ENCODE measurements around the gene WDR82.
A peak's percentile ranks its signal among the peaks of the same experiment; 100 is the strongest.

WDR82 gene

GRCh38 chr3:52278510-52279069, at the start of gene WDR82:
Gene WDR82, minus strand, starts transcription at chr3:52278649. Its CDS starts 288 bp downstream, at chr3:52278361.
- peak; percentile 97 for DNase-seq (ENCODE audit: low read depth in 1 of 2, low spot score in 1 of 2)

GRCh38 chr3:52327486-52328290, 49.2 kb upstream of the WDR82 start:
- no peak for DNase-seq (ENCODE audit: low read depth in 1 of 2, low spot score in 1 of 2)

GRCh38 chr3:52326976-52327375, 48.5 kb upstream of the WDR82 start:
- no peak for DNase-seq (ENCODE audit: low read depth in 1 of 2, low spot score in 1 of 2)

- DNase-seq (ENCODE audit: low read depth in 1 of 2, low spot score in 1 of 2) = no peak
These were observed 47.2 kb upstream of the WDR82 start for GRCh38 chr3:52325686-52326085.

- DNase-seq (ENCODE audit: low read depth in 1 of 2, low spot score in 1 of 2) = no peak
These were observed 46.2 kb upstream of the WDR82 start for GRCh38 chr3:52324676-52325075.

- DNase-seq (ENCODE audit: low read depth in 1 of 2, low spot score in 1 of 2) = no peak
These were observed 45.3 kb upstream of the WDR82 start for GRCh38 chr3:52323526-52324295.

GRCh38 chr3:52322466-52322865, 44.0 kb upstream of the WDR82 start:
- DNase-seq (ENCODE audit: low read depth in 1 of 2, low spot score in 1 of 2) = no peak

GRCh38 chr3:52321481-52321880, 43.0 kb upstream of the WDR82 start:
- DNase-seq (ENCODE audit: low read depth in 1 of 2, low spot score in 1 of 2) = no peak

GRCh38 chr3:52319921-52320595, 41.6 kb upstream of the WDR82 start:
- DNase-seq (ENCODE audit: low read depth in 1 of 2, low spot score in 1 of 2) = no peak

GRCh38 chr3:52318186-52318816, 39.9 kb upstream of the WDR82 start:
- DNase-seq (ENCODE audit: low read depth in 1 of 2, low spot score in 1 of 2) = no peak

GRCh38 chr3:52317208-52318000, 39.0 kb upstream of the WDR82 start:
- peak; percentile 46 to 49 for DNase-seq (ENCODE audit: low read depth in 1 of 2, low spot score in 1 of 2)

GRCh38 chr3:52315977-52316764, 37.7 kb upstream of the WDR82 start, which contains the start of gene DNAH1:
Gene DNAH1, plus strand, starts transcription at chr3:52316319. Its CDS starts 6,124 bp downstream, at chr3:52322443.
- no peak for DNase-seq (ENCODE audit: low read depth in 1 of 2, low spot score in 1 of 2)

GRCh38 chr3:52315006-52315405, 36.6 kb upstream of the WDR82 start:
- no peak for DNase-seq (ENCODE audit: low read depth in 1 of 2, low spot score in 1 of 2)

GRCh38 chr3:52314489-52314888, 36.0 kb upstream of the WDR82 start:
- DNase-seq (ENCODE audit: low read depth in 1 of 2, low spot score in 1 of 2) = no peak

- no peak for DNase-seq (ENCODE audit: low read depth in 1 of 2, low spot score in 1 of 2)
These were observed 35.3 kb upstream of the WDR82 start for GRCh38 chr3:52313774-52314188.

- no peak for DNase-seq (ENCODE audit: low read depth in 1 of 2, low spot score in 1 of 2)
These were observed 34.8 kb upstream of the WDR82 start for GRCh38 chr3:52313188-52313773.

GRCh38 chr3:52311576-52312119, 33.2 kb upstream of the WDR82 start:
- DNase-seq (ENCODE audit: low read depth in 1 of 2, low spot score in 1 of 2) = no peak

GRCh38 chr3:52310861-52311575, 32.6 kb upstream of the WDR82 start:
- peak in 1 of 2 donors; percentile 23 for DNase-seq (ENCODE audit: low read depth in 1 of 2, low spot score in 1 of 2)

All from activated T-helper 1 cell treated with anti-CD3 and anti-CD28 coated beads, Interleukin-2, amount 50 U/mL, for 16 hours (primary cell).